Endodermal cell (in vitro differentiated cells): ENCODE data around the gene KPNA3. TPM values are rescaled to one million over a fixed set of nuclear protein-coding genes. Genes with fewer than 3 reads are reported as not detected.

ENCODE experiments used
- DNase-seq: peaks from one replicate; pipeline ENCODE4 v3.0.0-alpha.2; 2017
- H3K27ac ChIP-seq: 2 replicates; pipeline ENCODE4 v1.5.1; 2013; ENCODE audit warnings: mild to moderate bottlenecking, low read depth, low read length, moderate library complexity
- H3K27me3 ChIP-seq: 2 replicates; pipeline ENCODE4 v1.6.1; 2013; ENCODE audit warnings: mild to moderate bottlenecking, low read length, moderate library complexity; ENCODE audit not compliant: insufficient read depth, control insufficient read depth, poor library complexity, severe bottlenecking
- H3K36me3 ChIP-seq: 2 replicates; pipeline ENCODE4 v1.7.0; 2013; ENCODE audit warnings: mild to moderate bottlenecking, low read length, moderate library complexity; ENCODE audit not compliant: control insufficient read depth, insufficient read depth
- H3K4me1 ChIP-seq: one replicate; pipeline ENCODE4 v1.7.0; 2013; ENCODE audit warnings: low read length; ENCODE audit not compliant: control insufficient read depth, insufficient read depth
- H3K4me3 ChIP-seq: 2 replicates; pipeline ENCODE4 v1.5.1; 2013; ENCODE audit warnings: mild to moderate bottlenecking, low read length, moderate library complexity
- H3K9ac ChIP-seq: 2 replicates; pipeline ENCODE4 v1.6.1; 2013; ENCODE audit warnings: mild to moderate bottlenecking, low read length, moderate library complexity; ENCODE audit not compliant: poor library complexity, severe bottlenecking; ENCODE audit errors: extremely low read depth
- H3K9me3 ChIP-seq: 2 replicates; pipeline ENCODE4 v1.6.1; 2013; ENCODE audit warnings: mild to moderate bottlenecking, low read length, moderate library complexity; ENCODE audit not compliant: control insufficient read depth
- H3K27ac Mint-ChIP-seq: 2 replicates; pipeline ENCODE4 v1.8.0; 2020; ENCODE audit warnings: mixed read lengths
- H3K27me3 Mint-ChIP-seq: 2 replicates; pipeline ENCODE4 v1.8.0; 2021; ENCODE audit warnings: mild to moderate bottlenecking, mixed read lengths; ENCODE audit not compliant: insufficient read depth
- H3K36me3 Mint-ChIP-seq: 2 replicates; pipeline ENCODE4 v1.8.0; 2020; ENCODE audit warnings: low read depth, mixed read lengths
- H3K4me1 Mint-ChIP-seq: 2 replicates; pipeline ENCODE4 v1.8.0; 2020; ENCODE audit warnings: mixed read lengths
- H3K4me3 Mint-ChIP-seq: 2 replicates; pipeline ENCODE4 v1.8.0; 2020; ENCODE audit warnings: mild to moderate bottlenecking, moderate library complexity, mixed read lengths
- H3K9me3 Mint-ChIP-seq: 2 replicates; pipeline ENCODE4 v1.8.0; 2020; ENCODE audit warnings: mild to moderate bottlenecking, mixed read lengths
- WGBS, 2 experiments: methylation state at CpG; one replicate each; pipeline versions ENCODE4 v1.1.5 to v1.1.7; 2013; ENCODE audit warnings: missing lambda C conversion rate in 2 of 2, mixed read lengths in 1 of 2; ENCODE audit not compliant: insufficient coverage in 1 of 2, insufficient read length in 1 of 2; 5-methylcytosine and 5-hydroxymethylcytosine counted together
- total RNA-seq, 2 donors: library from RNA; stranded (reverse); fragmentation: NEBNext Ultra II Directional in 1 of 2; extraction: Animal tissue kit (Norgen Biotek cat#: 25700) in 1 of 2; gene quantifications; 2 replicates in 1 of 2; 3 replicates in 1 of 2; pipeline ENCODE4 v1.2.1, GENCODE V29; 2021
- TF ChIP-seq, protein P1 (sequence below): fragments of 200-600 bp; sonication (generic); conservative IDR thresholded peaks from 2 replicates; pipeline ENCODE4 v1.5.0; 2021; ENCODE audit warnings: antibody characterized with exemption, mild to moderate bottlenecking

Gene KPNA3
- total RNA-seq, 2 donors from 2014 or later = 59.0 to 64.2 TPM

DNA sequence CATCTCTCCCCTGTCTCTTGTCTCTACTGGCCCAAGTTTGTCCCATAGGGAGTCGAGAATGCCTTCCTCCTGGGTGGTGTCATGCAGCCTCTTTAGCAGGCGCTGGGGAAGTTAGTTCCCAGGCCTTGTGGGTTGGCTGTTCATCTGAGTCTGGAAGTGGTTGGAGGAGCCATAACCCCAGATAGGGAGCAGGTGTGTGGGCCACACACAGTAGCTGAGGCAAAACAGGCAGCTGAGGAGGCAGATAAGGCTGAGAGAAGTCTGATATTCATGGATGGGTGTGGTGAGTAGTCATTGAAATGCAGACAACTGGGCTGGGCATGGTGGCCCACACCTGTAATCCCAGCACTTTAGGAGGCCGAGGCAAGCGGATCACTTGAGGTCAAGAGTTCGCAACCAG lies 40.9 kb upstream of the KPNA3 start:
- no peak overlapping the region for H3K27ac ChIP-seq
- H3K27me3 ChIP-seq = no peaks in the 10 kb centered on the region
- H3K27me3 Mint-ChIP-seq = peaks cover 2% of the 10 kb centered on the region
- 91 to 92% methylated on average over 3 to 5 of the region's 5 CpGs for WGBS, 2 experiments
- TF ChIP-seq, protein P1, sequence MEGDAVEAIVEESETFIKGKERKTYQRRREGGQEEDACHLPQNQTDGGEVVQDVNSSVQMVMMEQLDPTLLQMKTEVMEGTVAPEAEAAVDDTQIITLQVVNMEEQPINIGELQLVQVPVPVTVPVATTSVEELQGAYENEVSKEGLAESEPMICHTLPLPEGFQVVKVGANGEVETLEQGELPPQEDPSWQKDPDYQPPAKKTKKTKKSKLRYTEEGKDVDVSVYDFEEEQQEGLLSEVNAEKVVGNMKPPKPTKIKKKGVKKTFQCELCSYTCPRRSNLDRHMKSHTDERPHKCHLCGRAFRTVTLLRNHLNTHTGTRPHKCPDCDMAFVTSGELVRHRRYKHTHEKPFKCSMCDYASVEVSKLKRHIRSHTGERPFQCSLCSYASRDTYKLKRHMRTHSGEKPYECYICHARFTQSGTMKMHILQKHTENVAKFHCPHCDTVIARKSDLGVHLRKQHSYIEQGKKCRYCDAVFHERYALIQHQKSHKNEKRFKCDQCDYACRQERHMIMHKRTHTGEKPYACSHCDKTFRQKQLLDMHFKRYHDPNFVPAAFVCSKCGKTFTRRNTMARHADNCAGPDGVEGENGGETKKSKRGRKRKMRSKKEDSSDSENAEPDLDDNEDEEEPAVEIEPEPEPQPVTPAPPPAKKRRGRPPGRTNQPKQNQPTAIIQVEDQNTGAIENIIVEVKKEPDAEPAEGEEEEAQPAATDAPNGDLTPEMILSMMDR = no peak
- H3K4me1 ChIP-seq = peaks cover 14% of the 10 kb centered on the region
- peaks cover 6% of the 10 kb centered on the region for H3K9me3 Mint-ChIP-seq
- H3K4me1 Mint-ChIP-seq = peaks cover 21% of the 10 kb centered on the region
- no peak overlapping the region for H3K4me3 ChIP-seq
- H3K36me3 ChIP-seq = no peaks in the 10 kb centered on the region
- no peaks in the 10 kb centered on the region for H3K36me3 Mint-ChIP-seq
- H3K27ac Mint-ChIP-seq = peak overlapping the region; percentile 12
- H3K4me3 Mint-ChIP-seq = no peak overlapping the region
- no peak overlapping the region for H3K9ac ChIP-seq
- no peaks in the 10 kb centered on the region for H3K9me3 ChIP-seq
- no peak for DNase-seq

DNA sequence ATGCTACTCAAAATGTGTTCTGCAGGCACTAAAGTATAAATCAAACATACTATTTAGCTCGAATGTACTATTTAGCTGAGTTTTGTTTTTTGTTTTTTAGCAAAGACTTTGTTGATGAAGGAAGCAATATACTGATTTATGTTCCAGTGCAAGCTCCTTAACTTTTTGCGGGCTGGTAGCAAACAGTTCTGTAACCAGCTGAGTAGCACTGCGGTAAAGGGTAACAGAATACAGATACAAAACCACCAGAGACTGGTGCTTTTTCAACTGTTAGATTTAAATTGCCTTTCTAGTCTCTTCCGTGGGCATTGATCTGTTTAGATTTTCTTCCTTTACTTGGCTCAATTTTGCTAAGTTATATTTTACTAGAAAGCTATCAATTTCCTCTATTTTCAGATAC lies 39.0 kb upstream of the KPNA3 start:
- Mint-ChIP-seq H3K27me3 (peaks cover 2% of the 10 kb centered on the region), H3K4me1 (peaks cover 9% of the 10 kb centered on the region), H3K27ac (no peak overlapping the region), H3K36me3 (no peaks in the 10 kb centered on the region), H3K4me3 (no peak overlapping the region), H3K9me3 (peaks cover 6% of the 10 kb centered on the region)
- Histone ChIP-seq H3K27me3 (no peaks in the 10 kb centered on the region), H3K4me1 (peaks cover 1% of the 10 kb centered on the region), H3K4me3 (no peak overlapping the region), H3K27ac (no peak overlapping the region), H3K9me3 (no peaks in the 10 kb centered on the region), H3K9ac (no peak overlapping the region), H3K36me3 (no peaks in the 10 kb centered on the region)
- DNase-seq = no peak
- 89 to 98% methylated on average over 3 to 4 of the region's 4 CpGs for WGBS, 2 experiments
- TF ChIP-seq, protein P1 = no peak

DNA sequence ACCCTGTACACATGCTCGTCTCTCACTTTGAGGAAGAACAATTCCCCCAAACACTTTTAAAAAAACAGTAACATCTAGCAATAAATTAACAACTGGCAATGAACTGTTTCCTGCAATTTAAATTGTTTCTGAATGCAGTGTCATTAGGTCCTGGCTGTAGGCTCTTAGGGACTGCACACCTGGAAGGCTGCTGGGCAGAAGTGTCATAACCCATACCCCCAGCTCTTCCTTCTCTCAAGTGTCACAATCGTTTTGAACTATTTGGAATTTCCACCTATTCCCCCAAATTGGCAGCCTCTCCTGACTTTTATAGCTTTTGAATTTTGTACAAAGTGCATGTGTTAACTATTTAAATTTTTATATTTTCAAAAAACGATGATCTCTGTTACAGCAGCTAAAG lies 38.2 kb upstream of the KPNA3 start:
- Histone ChIP-seq H3K4me3 (no peak overlapping the region), H3K27ac (no peak overlapping the region), H3K9ac (no peak overlapping the region), H3K9me3 (no peaks in the 10 kb centered on the region), H3K4me1 (no peaks in the 10 kb centered on the region), H3K27me3 (no peaks in the 10 kb centered on the region), H3K36me3 (no peaks in the 10 kb centered on the region)
- Mint-ChIP-seq H3K4me1 (peaks cover 8% of the 10 kb centered on the region), H3K27ac (no peak overlapping the region), H3K36me3 (no peaks in the 10 kb centered on the region), H3K4me3 (no peak overlapping the region), H3K27me3 (peaks cover 2% of the 10 kb centered on the region), H3K9me3 (peaks cover 6% of the 10 kb centered on the region)
- WGBS, 2 experiments = 90% methylated on average over 3 of the region's 3 CpGs; no CpG with 5 or more reads in 1 of the 2 experiments
- DNase-seq = no peak
- TF ChIP-seq, protein P1 = no peak
